ENCODE measurements around the gene LGALS8.
"Not testable (repeated sequence)": the region's sequence is repeated elsewhere in the genome, so short reads cannot be mapped to it uniquely, and the experiment has no call there.

Gene LGALS8

DNA sequence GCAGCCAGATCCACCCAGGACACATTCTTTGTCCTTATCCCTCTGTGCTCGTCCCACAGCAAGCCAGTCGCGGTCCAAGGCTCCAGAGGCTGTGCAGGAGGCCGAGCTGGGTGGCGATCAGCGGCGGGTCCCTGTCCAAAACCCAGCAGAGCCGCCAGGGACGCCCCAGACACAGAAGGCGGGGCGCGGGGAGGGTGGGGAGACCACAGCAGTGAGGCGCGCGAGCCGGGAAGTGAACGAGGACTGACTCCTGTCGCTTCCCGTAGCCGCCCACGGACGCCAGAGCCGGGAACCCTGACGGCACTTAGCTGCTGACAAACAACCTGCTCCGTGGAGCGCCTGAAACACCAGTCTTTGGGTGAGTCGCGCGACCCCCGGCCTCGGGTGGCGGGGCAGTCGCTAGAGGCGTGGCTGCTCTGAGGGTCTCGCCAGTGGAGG lies at the start of gene LGALS8:
LGALS8 (plus strand) TSS at position 279 of the 438 bp plus-strand sequence. CDS start 2,089 bp downstream, outside the sequence.
- peak; percentile 48 for DNase-seq

DNA sequence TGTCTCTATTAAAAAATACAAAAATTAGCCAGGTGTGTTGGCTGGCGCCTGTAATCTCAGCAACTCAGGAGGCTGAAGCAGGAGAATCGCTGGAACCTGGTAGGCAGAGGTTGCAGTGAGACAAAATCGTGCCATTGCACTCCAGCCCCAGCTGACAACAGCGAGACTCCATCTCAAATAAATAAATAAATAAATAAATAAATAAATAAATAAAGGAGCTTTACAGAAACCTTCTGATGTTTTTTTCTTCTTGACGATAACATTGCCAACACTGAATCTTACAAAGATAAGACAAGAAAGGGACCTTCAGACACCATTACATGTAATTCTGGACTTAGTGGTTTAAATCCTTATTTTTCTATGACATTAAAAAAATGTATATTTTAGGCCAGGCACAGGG lies 47.8 kb upstream of the LGALS8 start:
- DNase-seq = no peak

DNA sequence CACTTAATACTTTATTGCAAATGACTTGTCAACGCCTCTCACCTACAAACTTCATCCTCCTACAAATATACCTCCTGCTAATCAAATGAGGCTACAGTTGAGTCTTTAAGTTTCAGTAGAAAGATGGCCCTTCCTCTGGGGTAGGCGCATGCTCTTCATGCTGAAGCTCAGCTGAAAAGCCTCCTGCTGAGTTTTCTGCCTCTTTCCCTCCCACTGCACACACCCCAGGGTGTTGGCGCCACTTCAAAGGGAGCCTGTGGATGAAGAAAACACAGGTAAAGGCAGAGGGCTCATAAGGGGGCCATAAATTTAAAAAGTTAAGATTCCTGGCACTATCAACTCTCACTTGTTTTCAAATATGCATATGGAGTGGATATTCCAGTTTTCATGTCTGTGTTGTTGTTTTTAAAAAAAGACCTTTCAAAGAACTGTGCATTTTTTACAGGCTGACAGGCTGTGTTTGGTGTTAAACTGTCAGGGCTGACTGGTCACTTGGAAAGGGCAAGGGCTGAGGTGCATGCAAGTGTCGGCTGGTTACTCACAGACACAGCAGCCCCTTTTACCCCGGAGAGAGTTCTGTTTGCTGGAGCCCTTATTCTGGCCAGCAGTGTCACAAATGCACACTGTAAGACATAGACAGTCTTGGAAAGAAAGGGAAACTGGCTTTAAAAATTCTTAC lies 42.9 kb upstream of the LGALS8 start:
- DNase-seq = no peak

DNA sequence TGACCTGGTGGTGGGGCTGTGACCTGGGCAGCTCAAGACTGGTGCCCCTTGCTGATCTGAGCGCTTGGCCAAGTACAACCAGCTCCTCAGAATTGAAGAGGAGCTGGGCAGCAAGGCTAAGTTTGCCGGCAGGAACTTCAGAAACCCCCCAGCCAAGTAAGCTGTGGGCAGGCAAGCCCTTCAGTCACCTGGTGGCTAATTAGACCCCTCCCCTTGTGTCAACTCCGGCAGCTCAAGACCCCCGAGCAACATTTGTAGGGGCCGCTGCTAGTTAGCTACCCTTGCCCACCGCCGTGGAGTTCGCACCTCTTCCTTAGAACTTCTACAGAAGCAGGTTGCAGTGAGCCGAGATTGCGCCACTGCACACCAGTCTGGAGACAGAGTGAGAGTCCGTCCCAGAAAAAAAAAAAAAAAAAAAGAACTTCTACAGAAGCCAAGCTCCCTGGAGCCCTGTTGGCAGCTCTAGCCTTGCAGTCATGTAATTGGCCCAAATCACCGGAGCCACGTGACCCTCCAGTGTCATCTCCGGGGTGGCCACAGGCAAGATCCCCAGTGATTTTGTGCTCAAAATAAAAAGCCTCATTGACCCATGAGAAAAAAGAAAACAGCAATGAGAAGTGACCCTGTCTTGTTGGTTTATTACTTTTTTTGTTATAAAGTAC lies 39.3 kb upstream of the LGALS8 start:
- no peak for DNase-seq

DNA sequence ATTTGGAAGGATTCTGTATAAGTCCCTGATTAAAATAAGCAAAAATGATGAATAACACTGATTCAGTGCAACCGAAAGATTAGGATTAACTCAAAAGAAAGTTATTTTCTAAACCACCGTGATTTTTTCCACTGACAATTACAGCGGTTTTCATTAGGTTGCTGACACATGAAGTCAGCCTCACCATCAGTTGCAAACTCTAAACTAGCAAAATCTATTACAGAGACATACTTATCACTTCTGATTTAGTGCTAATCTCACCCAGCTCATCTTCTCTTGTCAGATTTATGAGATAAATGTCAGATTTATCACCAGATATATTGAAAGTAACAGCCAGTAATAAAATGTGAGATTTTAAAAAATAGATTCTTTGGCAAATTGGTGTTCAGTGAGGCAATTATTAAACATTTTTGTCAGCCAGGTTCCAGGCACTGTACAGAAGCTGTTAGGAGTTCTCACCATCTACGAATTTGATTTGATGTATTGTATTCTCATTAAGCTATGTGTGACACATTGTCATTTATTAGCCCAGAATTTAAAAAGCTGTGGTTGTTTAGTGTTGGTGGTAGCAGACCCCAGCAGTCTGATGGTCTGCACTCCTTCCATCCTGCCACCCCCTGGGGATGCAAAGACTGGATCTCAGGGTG lies 37.3 kb upstream of the LGALS8 start:
- no peak for DNase-seq

DNA sequence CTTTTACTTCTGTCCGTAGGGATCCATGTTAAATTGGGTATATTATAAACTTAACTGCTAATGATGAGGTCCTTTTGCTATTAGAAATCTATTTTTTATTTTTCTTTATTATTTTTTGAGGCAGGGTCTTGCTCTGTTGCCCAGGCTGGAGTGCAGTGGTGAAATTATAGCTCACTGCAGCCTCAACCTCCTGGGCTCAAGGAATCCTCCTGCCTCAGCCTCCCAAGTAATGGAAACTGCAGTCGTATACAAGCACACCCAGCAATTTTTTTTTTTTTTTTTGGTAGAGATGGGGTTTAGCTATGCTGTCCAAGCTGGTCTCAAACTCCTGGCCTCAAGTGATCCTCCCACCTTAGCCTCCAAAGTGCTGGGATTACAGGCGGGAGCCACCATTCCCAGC lies 34.6 kb upstream of the LGALS8 start:
- DNase-seq = not testable (repeated sequence)

DNA sequence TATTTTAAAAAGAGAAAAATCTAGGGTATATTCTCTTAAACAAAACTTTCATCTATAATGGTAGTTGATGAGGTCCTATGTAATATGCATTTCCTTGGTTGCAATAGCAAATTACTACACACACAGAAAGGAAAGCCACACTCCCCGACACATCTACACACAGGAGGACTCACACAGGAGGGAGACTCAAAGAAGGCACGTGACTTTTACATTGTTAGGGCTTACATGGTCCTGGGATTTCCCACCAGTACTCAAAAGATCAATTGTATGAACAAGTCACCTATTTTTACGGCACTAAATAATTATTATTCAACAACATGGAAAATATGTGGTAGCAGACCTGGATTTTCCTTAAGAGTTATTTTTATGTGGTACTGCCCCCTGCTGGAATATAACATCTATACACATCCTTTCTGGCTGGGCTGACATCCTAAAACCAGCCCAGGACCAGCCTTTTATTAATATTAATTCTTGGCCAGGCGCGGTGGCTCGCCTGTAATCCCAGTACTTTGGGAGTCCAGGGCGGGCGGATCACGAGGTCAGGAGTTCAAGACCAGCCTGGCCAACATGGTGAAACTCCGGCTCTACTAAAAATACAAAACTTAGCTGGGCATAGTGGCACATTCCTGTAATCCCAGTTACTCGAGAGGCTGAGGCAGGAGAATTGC lies 33.9 kb upstream of the LGALS8 start:
- peak; percentile 28 for DNase-seq

DNA sequence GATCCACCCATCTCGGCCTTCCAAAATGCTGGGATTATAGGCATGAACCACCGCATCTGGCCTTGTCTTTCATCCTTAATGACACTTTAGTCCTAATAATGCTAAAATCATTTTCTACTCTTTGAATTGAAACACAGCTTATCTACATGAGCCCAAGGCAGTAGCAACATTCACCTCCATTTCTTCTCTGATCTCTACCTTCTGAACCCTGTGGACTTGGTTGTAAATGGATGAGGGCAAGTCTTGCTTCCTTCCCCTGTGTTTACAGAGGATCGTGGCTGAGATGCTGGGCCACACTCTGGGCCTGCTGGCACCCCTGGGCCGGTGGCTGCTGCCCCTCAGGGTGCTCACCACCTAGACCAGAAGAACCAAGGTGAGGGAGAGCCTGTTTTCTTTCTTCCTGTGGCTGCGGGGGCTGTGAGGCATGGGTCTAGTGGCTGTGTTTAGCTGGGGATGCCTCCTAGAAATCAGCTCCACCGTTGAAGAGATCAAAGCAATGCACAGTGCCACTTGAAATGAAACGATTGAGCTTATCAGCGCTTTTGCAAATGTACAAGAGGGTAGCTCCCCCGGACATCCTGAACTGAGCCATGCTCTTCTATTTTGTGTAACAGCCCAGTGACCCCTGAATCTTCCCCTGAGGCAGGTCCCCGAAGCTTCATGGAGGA lies 32.2 kb upstream of the LGALS8 start:
- DNase-seq = no peak

DNA sequence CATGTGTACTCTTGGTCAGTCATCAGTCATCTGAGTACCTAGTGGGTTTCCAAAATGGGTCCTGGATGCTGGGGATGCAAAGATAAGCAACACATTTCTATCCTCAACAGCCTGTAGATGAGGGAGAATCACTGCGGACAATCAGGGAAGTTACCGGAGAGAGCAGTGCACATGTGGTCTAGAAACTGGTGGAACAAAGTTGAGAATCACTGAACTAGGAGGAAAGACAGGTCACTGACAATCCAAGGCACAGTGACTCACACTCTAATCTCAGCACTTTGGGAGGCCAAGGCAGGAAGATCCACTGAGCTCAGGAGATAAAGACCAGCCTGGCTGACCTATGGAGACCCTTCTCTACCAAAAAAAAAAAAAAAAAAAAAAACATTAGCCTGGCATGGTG lies 31.4 kb upstream of the LGALS8 start:
- no peak for DNase-seq

DNA sequence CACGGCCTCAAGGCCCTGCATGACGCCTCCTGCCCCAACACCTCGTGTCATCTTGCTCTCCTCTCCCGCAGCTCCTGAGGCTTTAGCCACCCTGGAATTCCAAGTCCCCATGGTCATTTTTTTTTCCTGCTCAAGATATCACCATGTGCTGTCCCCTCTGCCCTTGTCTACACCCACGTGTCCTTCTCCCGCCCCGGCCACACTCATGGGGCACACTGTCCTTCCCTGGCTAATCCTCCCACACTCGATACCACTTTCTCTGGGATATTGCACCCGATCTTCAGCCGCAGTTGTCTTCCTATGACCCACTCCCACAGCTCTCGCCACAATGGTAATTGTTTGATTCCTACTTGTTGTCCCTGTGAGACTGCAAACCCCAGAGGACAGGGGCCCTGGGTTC lies 29.7 kb upstream of the LGALS8 start:
- DNase-seq = no peak

DNA sequence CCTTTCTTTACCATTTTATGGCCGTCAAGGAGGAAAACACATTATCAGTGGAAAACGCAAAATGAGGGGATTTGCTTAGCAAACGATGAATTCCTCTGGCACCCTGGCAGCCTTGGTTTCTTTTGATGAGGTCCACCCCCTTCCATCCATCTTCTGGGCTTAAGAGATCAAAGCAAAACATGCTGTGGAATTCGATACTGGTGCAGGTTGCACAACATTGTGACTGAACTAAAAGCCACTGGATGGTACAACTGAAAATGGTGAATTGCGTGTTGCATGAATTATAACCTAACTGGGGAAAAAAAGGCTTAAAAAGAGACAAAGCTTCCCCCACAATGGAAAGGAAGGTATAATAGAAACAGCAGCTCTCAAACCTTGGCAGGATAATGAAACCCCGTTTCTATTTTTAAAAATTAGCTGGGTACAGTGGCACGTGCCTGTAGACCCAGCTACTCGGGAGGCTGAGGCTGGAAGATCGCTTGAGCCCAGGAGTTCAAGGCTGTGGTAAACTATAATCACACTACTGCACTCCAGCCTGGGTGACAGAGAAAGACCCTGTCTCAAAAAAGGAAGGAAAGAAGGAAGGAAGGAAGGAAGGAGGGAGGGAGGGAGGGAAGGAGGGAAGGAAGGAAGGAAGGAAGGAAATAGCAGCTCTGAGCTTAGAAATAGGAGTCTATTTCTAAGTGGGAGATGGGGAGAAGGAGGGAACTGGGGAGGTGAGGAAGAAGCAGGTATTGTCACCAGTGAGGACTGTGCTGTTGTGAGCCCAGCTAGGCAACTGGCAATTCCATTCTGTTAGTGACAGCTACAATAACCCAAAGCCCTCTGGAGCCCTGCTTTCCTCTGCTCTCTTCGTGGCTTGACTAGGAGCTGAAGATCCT lies 29.0 kb upstream of the LGALS8 start:
- DNase-seq = no peak

DNA sequence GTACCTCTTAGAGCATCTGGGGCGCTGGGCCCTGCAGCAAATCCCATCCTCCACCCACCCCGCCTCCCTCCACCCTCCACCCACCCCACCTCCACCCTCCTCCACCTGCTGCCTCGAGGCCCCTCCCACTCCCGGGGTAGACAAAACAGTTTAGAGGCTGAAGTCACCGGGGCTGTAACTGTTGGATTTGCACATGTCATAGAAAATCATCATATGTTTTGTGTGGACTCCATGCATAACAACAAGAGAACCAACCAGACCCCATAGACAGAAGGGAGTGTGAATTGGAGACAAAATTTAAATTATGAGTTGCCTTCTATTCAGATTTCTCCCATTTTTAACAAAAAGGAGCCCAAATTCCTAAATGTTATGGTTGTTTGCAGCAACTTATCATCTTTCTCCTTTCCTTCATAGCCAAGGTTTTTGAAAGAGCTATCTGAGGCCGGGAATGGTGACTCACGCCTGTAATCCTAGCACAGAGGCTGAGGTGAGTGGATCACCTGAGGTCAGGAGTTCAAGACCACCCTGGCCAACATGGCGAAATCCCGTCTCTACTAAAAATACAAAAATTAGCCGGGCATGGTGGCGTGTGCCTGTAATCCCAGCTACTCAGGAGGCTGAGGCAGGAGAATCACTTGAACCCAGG lies 28.2 kb upstream of the LGALS8 start:
- no peak for DNase-seq

DNA sequence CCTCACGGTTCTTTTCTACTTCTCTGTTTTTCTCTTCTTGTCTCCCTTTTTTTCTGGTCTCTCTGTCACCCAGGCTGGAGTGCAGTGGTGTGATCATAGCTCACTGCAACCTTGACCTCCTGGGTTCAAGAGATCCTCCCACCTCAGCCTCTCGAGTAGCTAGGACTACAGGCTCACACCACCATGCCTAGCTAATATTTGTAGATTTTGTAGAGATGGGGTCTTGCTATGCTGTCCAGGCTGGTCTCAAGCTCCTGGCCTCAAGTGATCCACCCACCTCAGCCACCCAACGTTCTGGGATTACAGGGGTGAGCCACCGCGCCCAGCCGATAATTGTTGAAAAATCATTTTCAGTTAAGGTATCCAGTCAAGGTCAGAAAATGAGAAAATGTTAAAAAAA lies 25.9 kb upstream of the LGALS8 start:
- no peak for DNase-seq

DNA sequence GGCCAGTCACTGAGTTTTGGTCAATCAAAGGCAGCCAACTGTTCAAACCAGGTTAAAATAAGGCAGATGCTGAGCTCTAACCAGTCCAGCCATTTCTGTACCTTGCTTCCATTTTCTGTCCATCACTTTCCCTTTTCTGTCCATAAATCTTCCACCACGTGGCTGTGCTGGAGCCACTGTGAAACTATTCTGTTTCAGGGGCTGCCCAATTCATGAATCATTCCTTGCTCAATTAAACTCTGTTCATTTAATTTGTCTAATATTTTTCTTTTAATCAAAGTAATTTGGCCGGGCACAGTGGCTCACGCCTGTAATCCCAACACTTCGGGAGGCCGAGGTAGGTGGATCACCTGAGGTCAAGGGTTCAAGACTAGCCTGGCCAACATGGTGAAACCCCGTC lies 22.7 kb upstream of the LGALS8 start:
- no peak for DNase-seq

DNA sequence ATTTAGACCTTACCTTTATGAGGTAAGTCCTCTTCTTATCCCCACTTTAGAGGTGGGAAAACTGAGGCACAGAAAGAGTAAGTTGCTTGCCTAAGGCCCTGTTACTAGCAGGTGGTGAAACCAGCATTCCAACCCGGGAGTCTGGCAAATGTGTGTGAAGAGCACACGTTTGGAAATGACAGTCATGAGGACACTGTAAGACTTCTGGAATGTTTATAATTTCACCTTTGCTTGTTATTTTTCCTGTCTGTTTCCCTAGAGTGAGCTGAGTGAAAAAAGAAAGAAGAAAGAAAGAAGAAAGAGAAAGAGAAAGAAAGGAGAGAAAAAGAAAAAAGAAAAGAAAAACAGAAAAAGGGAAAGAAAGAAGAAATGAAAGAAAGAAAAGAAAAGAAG lies 21.2 kb upstream of the LGALS8 start:
- no peak for DNase-seq

DNA sequence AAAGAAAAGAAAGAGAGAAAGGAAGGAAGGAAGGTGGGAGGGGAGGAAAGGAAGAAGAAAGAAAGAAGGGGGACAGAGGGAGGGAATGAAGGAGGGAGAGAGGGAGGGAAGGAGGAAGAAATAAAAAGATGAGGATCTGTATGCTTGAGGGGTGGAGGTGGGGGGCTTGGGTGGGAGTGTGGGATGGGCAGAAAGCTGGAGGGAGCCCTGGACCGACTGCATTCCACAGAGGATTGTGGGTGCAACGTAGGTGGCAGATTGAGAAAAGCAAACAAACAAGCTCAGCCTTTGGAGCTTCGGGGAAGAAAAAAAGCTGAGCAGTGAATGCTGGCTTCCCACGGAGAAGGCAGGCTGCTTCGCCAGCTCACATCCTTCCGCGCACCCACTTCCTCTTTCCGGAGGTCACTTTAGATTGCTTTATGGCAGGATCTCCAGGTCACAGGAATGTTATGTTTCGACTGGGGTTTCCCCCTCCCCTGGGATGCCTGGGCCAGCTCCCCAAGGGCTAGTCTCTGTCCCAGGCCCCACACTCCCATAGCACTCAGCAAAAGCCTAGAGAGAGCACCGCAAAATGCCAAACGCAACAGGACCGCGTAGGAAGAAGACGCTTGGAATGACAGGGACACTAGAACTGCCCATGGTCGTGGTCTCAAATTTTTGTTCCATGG lies 20.7 kb upstream of the LGALS8 start:
- no peak for DNase-seq

DNA sequence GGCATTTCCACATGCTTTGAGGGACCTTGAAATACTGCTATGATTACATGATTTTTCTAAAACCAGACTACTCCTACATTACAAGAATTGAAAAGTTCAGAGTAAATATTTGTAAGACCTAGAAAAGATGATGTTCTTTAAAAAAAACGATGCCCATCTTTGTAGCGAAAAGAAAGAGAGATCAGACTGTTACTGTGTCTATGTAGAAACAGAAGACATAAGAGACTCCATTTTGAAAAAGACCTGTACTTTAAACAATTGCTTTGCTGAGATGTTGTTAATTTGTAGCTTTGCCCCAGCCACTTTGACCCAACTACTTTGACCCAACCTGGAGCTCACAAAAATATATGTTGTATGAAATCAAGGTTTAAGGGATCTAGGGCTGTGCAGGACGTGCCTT lies 19.4 kb upstream of the LGALS8 start:
- DNase-seq = not testable (repeated sequence)

DNA sequence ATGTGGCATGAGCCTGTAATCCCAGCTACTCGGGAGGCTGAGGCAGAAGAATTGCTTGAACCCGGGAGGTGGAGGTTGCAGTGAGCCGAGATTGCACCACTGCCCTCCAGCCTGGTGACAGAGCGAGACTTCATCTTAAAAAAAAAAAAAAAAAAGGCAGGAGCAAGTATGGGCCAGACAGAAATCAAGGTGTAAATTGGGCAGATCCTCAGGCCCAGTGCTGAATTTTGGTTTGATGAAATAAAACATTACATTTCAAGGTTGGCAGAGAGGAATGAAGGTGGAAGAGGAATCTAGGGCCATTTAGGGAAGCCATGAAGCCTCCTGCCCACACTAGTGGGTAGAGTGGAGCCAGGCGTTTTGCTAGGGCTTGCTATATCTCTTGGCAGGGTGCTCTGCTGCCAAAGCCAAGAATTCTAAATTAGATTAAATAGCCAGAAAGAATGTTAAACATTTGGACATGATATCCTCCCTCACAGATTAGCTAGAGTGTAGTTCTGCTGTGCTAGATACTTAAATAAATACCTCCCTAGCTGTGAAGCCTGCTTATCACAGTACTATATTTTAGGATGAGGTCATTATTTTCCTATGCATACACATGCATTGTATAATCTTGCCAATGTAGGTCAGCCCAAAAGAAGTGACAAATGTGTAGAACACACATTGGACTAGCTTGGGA lies 16.6 kb upstream of the LGALS8 start:
- no peak for DNase-seq

DNA sequence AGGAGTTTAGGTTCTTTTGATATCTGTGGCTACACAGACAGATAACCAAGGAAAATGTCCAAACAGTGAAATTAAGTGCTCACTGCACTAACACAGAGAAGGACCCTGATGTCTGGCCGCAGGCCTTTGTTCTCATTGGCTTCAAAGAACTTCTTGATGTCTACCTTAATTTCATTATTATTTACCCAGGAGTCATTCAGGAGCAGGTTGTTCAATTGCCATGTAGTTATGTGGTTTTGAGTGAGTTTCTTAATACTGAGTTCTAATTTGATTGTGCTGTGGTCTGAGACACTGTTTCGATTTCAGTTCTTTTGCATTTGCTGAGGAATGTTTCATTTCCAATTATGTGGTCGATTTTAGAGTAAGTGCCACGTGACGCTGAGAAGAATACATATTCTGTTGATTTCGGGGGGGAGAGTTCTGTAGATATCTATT lies 15.2 kb upstream of the LGALS8 start:
- no peak for DNase-seq

DNA sequence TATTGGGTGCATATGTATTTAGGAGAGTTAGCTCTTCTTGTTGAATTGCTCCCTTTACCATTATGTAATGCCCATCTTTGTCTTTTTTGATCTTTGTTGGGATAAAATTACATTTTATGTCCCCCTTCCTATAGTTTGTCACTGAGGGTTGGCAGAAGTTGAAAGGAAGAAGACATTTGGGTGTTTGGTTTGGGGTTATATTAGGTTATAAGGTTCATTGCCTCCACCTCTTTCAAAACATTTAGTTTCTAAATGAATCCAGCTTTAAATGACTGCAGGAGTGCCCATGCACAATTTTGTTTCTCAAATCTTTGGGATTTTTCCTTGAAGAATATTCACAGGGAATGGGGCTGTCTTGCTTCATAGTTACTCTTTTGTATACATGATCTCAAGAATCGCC lies 14.6 kb upstream of the LGALS8 start:
- no peak for DNase-seq
